SK-N-SH (cell line): Measurements from ENCODE around the gene PHF21B. TPM values are rescaled to one million over a fixed set of nuclear protein-coding genes. Genes with fewer than 3 reads are reported as not detected.

ENCODE experiments used
- CTCF ChIA-PET: fragments of 300-600, 350-600 bp; formaldehyde crosslinking; extraction: SDS; loops from one replicate; lab custom pipeline; 2021; lab: Yijun Ruan, JAX
- POLR2A ChIA-PET: fragments of 350-600 bp; sonication (Branson Sonifier 250); formaldehyde crosslinking; extraction: SDS; loops from one replicate; lab custom pipeline; 2020; ENCODE audit warnings: antibody characterized with exemption, inconsistent platforms; lab: Yijun Ruan, JAX
- DNase-seq: peaks from one replicate; pipeline ENCODE4 v3.0.0; 2012
- H2AFZ ChIP-seq: fragments of 200-600 bp; sonication (generic); 2 replicates; pipeline ENCODE4 v1.8.1; 2016; ENCODE audit warnings: antibody characterized with exemption, mild to moderate bottlenecking, low read depth
- H3F3A ChIP-seq: fragments of 200-600 bp; sonication (generic); replicated peaks from 2 replicates; pipeline ENCODE3; 2016; ENCODE audit warnings: antibody characterized with exemption, mild to moderate bottlenecking; ENCODE audit not compliant: insufficient read depth
- H3K27ac ChIP-seq, 2 experiments: fragments of 200-500 bp in 1 of 2; fragments of 200-600 bp in 1 of 2; sonication (Bioruptor generic) in 1 of 2; sonication (generic), shearing (Covaris generic) in 1 of 2; 2 replicates each; pipeline versions ENCODE4 v1.5.1 to v1.6.1; 2014 to 2016; ENCODE audit warnings: low read depth in 2 of 2, inconsistent platforms in 1 of 2, low read length in 1 of 2, mild to moderate bottlenecking in 1 of 2, mixed read lengths in 1 of 2
- H3K27me3 ChIP-seq: fragments of 200-600 bp; sonication (generic), shearing (Covaris generic); 2 replicates; pipeline ENCODE4 v1.6.1; 2016; ENCODE audit warnings: mixed run types; ENCODE audit not compliant: insufficient read depth
- H3K36me3 ChIP-seq, 2 experiments: fragments of 200-500 bp in 1 of 2; fragments of 200-600 bp in 1 of 2; sonication (Bioruptor generic) in 1 of 2; sonication (generic) in 1 of 2; replicated peaks in 1 of 2; 2 replicates each; pipeline versions ENCODE3 to v1.5.1; 2014 to 2016; ENCODE audit warnings: low read length in 1 of 2, mild to moderate bottlenecking in 1 of 2; ENCODE audit not compliant: insufficient read depth in 2 of 2, control insufficient read depth in 1 of 2
- H3K4me1 ChIP-seq, 2 experiments: fragments of 200-500 bp in 1 of 2; fragments of 200-600 bp in 1 of 2; sonication (Bioruptor generic) in 1 of 2; sonication (generic), shearing (Covaris generic) in 1 of 2; 2 replicates each; pipeline versions ENCODE4 v1.5.1 to v1.6.1; 2014 to 2016; ENCODE audit warnings: low read depth in 1 of 2, low read length in 1 of 2, mixed run types in 1 of 2; ENCODE audit not compliant: insufficient read depth in 2 of 2, control insufficient read depth in 1 of 2
- H3K4me2 ChIP-seq: fragments of 200-600 bp; sonication (generic), shearing (Covaris generic); 2 replicates; pipeline ENCODE4 v1.6.1; 2017; ENCODE audit warnings: mixed run types
- H3K4me3 ChIP-seq, 2 experiments: fragments of 200-500 bp in 1 of 2; fragments of 200-600 bp in 1 of 2; sonication (Bioruptor generic) in 1 of 2; sonication (generic), shearing (Covaris generic) in 1 of 2; 2 replicates each; pipeline versions ENCODE4 v1.5.1 to v1.8.1; 2014 to 2016; ENCODE audit warnings: low read depth in 2 of 2, inconsistent platforms in 1 of 2, low read length in 1 of 2, mild to moderate bottlenecking in 1 of 2, mixed read lengths in 1 of 2, moderate library complexity in 1 of 2
- H3K79me2 ChIP-seq: fragments of 200-600 bp; sonication (generic); 2 replicates; pipeline ENCODE4 v1.8.1; 2017; ENCODE audit warnings: mild to moderate bottlenecking; ENCODE audit not compliant: insufficient read depth
- H3K9ac ChIP-seq: fragments of 200-600 bp; sonication (generic); 2 replicates; pipeline ENCODE4 v1.6.1; 2017; ENCODE audit warnings: mixed run types
- H3K9me2 ChIP-seq: fragments of 200-600 bp; sonication (generic); 2 replicates; pipeline ENCODE4 v1.6.1; 2017; ENCODE audit warnings: mixed run types
- H3K9me3 ChIP-seq: fragments of 200-600 bp; sonication (generic); 2 replicates; pipeline ENCODE4 v1.6.1; 2017; ENCODE audit warnings: mixed run types, mild to moderate bottlenecking, moderate library complexity
- H4K20me1 ChIP-seq: fragments of 200-600 bp; sonication (generic); 2 replicates; pipeline ENCODE4 v1.6.1; 2017; ENCODE audit warnings: mild to moderate bottlenecking, mixed run types; ENCODE audit not compliant: insufficient read depth
- CHD2 ChIP-seq: fragments of 150-350 bp; IDR thresholded peaks from 2 replicates; pipeline ENCODE4 v1.6.1; 2018; ENCODE audit warnings: low read length; ENCODE audit not compliant: partially characterized antibody
- ELF1 ChIP-seq: IDR thresholded peaks from 2 replicates; pipeline ENCODE4 v1.4.0; 2012
- EP300 ChIP-seq, 2 experiments: IDR thresholded peaks; 2 replicates each; pipeline versions ENCODE4 v1.4.0 to v1.6.1; 2012; ENCODE audit warnings: borderline replicate concordance in 1 of 2, low read depth in 1 of 2, low read length in 1 of 2
- FOSL2 ChIP-seq: IDR thresholded peaks from 2 replicates; pipeline ENCODE4 v1.4.0; 2012; ENCODE audit warnings: low read depth, mild to moderate bottlenecking, moderate library complexity, borderline replicate concordance
- JUND ChIP-seq: IDR thresholded peaks from 2 replicates; pipeline ENCODE4 v1.4.0; 2012
- NFIC ChIP-seq: IDR thresholded peaks from 2 replicates; pipeline ENCODE4 v1.4.0; 2012; ENCODE audit warnings: borderline replicate concordance
- POLR2AphosphoS5 ChIP-seq: IDR thresholded peaks from 2 replicates; pipeline ENCODE4 v1.6.1; 2012; ENCODE audit warnings: low read depth, low read length
- RAD21 ChIP-seq: IDR thresholded peaks from 2 replicates; pipeline ENCODE4 v1.6.1; 2012; ENCODE audit warnings: mild to moderate bottlenecking, low read length
- RCOR1 ChIP-seq: fragments of 150-350 bp; IDR thresholded peaks from 2 replicates; pipeline ENCODE4 v1.6.1; 2017; ENCODE audit warnings: antibody characterized with exemption, low read length
- RFX5 ChIP-seq: IDR thresholded peaks from 2 replicates; pipeline ENCODE4 v1.6.1; 2012; ENCODE audit warnings: mild to moderate bottlenecking, improper control_type of control experiment, low read length
- SMC3 ChIP-seq: IDR thresholded peaks from 2 replicates; pipeline ENCODE4 v1.6.1; 2012; ENCODE audit warnings: low read depth, low read length, improper control_type of control experiment
- TAF1 ChIP-seq: IDR thresholded peaks from 2 replicates; pipeline ENCODE4 v1.6.1; 2012; ENCODE audit warnings: low read depth, mild to moderate bottlenecking, low read length, moderate library complexity, borderline replicate concordance
- TCF12 ChIP-seq: IDR thresholded peaks from 2 replicates; pipeline ENCODE4 v1.4.0; 2012
- TEAD4 ChIP-seq: IDR thresholded peaks from 2 replicates; pipeline ENCODE4 v1.4.0; 2012; ENCODE audit warnings: mild to moderate bottlenecking, borderline replicate concordance; ENCODE audit not compliant: insufficient read depth
- YY1 ChIP-seq: IDR thresholded peaks from 2 replicates; pipeline ENCODE4 v1.4.0; 2012; ENCODE audit warnings: low read depth, mild to moderate bottlenecking
- WGBS: methylation state at CpG from one replicate; pipeline ENCODE4 v1.1.6; 2017; ENCODE audit warnings: low lambda C conversion rate; 5-methylcytosine and 5-hydroxymethylcytosine counted together
- polyA plus RNA-seq, 3 experiments: library from polyadenylated mRNA; depleted of rRNA; stranded (reverse); fragments of >200 nt; gene quantifications; 2 replicates each; pipeline ENCODE4 v1.2.3, GENCODE V29; 2012
- TF ChIP-seq, protein P1 (sequence below): fragments of 200-600 bp; sonication (generic); IDR thresholded peaks from 2 replicates; pipeline ENCODE4 v1.6.1; 2017; ENCODE audit warnings: antibody characterized with exemption, mild to moderate bottlenecking, moderate library complexity
- TF ChIP-seq, protein P2 (sequence below): IDR thresholded peaks from 2 replicates; pipeline ENCODE4; 2012
- TF ChIP-seq, protein P3 (sequence below): IDR thresholded peaks from 2 replicates; pipeline ENCODE4 v1.4.0; 2012; ENCODE audit warnings: low read depth
- TF ChIP-seq, protein P4 (sequence below): IDR thresholded peaks from 2 replicates; pipeline ENCODE4 v1.6.1; 2012; ENCODE audit warnings: mild to moderate bottlenecking, low read depth, low read length, moderate library complexity
- TF ChIP-seq, protein P5 (sequence below): fragments of 150-350 bp; IDR thresholded peaks from 2 replicates; pipeline ENCODE4 v1.6.1; 2016; ENCODE audit warnings: mild to moderate bottlenecking, low read depth, low read length

Gene PHF21B
- polyA plus RNA-seq, 1 of the 3 experiments (the other 2 are of a cell fraction): 0.76 TPM

DNA sequence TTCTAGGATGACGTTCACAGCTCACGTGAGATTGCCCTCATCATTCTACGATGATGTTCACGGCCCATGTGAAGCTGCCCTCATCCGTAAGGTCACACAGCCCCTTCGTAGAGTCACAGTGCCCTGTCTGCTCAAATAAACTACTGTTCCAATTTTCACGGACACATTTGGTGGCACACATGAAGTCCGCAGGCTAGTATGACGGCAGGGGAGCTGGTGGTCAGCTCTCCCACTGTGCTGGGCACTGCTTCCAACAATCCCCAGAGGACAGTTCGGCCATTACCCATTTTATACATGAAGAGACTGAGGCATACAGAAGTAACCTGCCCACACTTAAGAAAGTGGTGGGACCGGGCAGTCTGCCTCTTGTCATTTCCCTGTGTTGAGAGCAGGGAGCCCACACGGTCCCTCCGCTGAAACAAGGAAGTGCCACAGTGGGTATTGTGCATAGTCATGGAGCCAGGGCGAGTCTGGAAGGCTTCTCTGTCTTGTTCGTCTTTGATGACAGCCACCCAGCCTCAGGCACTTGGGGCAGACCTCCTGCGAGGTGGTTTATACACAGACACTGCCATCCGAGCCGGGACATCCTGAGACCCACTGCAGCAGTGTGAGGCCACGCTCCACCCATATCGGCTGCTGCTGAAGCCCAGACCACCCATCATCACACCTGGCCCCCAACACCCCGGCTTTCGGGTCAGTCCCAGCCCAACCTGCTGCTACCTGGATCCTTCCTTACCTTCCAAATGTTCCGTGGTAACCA, 114.3 kb downstream of the PHF21B start:
- Histone ChIP-seq H3F3A (no peaks in the 10 kb centered on the region), H3K4me2 (no peak overlapping the region), H3K27ac (no peak overlapping the region), H3K9ac (no peak overlapping the region), H3K36me3 (no peaks in the 10 kb centered on the region), H3K4me3 (no peak overlapping the region), H3K9me3 (no peaks in the 10 kb centered on the region), H2AFZ (no peak overlapping the region), H4K20me1 (no peaks in the 10 kb centered on the region), H3K4me1 (no peaks in the 10 kb centered on the region), H3K9me2 (no peaks in the 10 kb centered on the region), H3K27me3 (no peaks in the 10 kb centered on the region), H3K79me2 (no peaks in the 10 kb centered on the region)
- POLR2A ChIA-PET: no interaction called here
- 51% methylated on average over 13 of the region's 23 CpGs for WGBS
- DNase-seq: no peak
- CTCF ChIA-PET: no interaction called here
- TF ChIP-seq TAF1 (no peak), CHD2 (no peak), TEAD4 (no peak), SMC3 (no peak), EP300 (IDR thresholded peaks at IDR 0.05; ENCODE audit: borderline replicate concordance in 1 of 2, low read depth in 1 of 2, low read length in 1 of 2) (no peak), FOSL2 (no peak), RFX5 (no peak), ELF1 (no peak), JUND (no peak), TCF12 (no peak)
- TF ChIP-seq, protein P1, sequence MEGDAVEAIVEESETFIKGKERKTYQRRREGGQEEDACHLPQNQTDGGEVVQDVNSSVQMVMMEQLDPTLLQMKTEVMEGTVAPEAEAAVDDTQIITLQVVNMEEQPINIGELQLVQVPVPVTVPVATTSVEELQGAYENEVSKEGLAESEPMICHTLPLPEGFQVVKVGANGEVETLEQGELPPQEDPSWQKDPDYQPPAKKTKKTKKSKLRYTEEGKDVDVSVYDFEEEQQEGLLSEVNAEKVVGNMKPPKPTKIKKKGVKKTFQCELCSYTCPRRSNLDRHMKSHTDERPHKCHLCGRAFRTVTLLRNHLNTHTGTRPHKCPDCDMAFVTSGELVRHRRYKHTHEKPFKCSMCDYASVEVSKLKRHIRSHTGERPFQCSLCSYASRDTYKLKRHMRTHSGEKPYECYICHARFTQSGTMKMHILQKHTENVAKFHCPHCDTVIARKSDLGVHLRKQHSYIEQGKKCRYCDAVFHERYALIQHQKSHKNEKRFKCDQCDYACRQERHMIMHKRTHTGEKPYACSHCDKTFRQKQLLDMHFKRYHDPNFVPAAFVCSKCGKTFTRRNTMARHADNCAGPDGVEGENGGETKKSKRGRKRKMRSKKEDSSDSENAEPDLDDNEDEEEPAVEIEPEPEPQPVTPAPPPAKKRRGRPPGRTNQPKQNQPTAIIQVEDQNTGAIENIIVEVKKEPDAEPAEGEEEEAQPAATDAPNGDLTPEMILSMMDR: no peak
- TF ChIP-seq, protein P2, sequence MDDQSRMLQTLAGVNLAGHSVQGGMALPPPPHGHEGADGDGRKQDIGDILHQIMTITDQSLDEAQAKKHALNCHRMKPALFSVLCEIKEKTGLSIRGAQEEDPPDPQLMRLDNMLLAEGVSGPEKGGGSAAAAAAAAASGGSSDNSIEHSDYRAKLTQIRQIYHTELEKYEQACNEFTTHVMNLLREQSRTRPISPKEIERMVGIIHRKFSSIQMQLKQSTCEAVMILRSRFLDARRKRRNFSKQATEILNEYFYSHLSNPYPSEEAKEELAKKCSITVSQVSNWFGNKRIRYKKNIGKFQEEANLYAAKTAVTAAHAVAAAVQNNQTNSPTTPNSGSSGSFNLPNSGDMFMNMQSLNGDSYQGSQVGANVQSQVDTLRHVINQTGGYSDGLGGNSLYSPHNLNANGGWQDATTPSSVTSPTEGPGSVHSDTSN: no peak
- TF ChIP-seq, protein P3, sequence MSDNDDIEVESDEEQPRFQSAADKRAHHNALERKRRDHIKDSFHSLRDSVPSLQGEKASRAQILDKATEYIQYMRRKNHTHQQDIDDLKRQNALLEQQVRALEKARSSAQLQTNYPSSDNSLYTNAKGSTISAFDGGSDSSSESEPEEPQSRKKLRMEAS: no peak

DNA sequence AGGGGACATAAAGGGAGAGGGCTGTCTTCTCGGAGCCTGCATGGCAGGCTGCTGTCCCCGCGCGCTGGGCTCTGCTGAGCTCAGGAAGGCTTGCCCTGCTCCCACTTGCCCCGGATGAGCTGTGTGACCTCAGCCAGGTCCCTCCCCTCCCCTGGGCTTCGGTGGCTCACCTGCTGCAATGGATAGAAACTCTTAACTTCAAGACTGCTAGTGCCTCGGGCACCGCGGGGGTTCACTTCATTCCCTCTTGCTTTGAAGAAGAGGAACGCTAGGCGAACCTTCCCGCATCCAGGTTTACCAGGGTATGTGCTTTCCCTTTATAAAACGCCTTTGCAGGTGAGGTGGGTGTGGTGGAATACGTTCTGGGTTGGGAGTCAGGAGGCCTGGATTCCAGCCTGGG, 115.0 kb downstream of the PHF21B start:
- Histone ChIP-seq H3K4me1 (no peaks in the 10 kb centered on the region), H3F3A (no peaks in the 10 kb centered on the region), H3K27me3 (no peaks in the 10 kb centered on the region), H3K36me3 (no peaks in the 10 kb centered on the region), H3K9ac (no peak overlapping the region), H2AFZ (no peak overlapping the region), H3K9me3 (no peaks in the 10 kb centered on the region), H3K4me2 (no peak overlapping the region), H3K9me2 (no peaks in the 10 kb centered on the region), H4K20me1 (no peaks in the 10 kb centered on the region), H3K79me2 (no peaks in the 10 kb centered on the region), H3K4me3 (no peak overlapping the region), H3K27ac (no peak overlapping the region)
- TF ChIP-seq POLR2AphosphoS5 (no peak), JUND (no peak), YY1 (no peak), RCOR1 (no peak), RAD21 (no peak), NFIC (no peak), TCF12 (no peak)
- TF ChIP-seq, protein P4, sequence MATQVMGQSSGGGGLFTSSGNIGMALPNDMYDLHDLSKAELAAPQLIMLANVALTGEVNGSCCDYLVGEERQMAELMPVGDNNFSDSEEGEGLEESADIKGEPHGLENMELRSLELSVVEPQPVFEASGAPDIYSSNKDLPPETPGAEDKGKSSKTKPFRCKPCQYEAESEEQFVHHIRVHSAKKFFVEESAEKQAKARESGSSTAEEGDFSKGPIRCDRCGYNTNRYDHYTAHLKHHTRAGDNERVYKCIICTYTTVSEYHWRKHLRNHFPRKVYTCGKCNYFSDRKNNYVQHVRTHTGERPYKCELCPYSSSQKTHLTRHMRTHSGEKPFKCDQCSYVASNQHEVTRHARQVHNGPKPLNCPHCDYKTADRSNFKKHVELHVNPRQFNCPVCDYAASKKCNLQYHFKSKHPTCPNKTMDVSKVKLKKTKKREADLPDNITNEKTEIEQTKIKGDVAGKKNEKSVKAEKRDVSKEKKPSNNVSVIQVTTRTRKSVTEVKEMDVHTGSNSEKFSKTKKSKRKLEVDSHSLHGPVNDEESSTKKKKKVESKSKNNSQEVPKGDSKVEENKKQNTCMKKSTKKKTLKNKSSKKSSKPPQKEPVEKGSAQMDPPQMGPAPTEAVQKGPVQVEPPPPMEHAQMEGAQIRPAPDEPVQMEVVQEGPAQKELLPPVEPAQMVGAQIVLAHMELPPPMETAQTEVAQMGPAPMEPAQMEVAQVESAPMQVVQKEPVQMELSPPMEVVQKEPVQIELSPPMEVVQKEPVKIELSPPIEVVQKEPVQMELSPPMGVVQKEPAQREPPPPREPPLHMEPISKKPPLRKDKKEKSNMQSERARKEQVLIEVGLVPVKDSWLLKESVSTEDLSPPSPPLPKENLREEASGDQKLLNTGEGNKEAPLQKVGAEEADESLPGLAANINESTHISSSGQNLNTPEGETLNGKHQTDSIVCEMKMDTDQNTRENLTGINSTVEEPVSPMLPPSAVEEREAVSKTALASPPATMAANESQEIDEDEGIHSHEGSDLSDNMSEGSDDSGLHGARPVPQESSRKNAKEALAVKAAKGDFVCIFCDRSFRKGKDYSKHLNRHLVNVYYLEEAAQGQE: no peak
- TF ChIP-seq, protein P5, sequence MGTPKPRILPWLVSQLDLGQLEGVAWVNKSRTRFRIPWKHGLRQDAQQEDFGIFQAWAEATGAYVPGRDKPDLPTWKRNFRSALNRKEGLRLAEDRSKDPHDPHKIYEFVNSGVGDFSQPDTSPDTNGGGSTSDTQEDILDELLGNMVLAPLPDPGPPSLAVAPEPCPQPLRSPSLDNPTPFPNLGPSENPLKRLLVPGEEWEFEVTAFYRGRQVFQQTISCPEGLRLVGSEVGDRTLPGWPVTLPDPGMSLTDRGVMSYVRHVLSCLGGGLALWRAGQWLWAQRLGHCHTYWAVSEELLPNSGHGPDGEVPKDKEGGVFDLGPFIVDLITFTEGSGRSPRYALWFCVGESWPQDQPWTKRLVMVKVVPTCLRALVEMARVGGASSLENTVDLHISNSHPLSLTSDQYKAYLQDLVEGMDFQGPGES: no peak
- TF ChIP-seq, protein P2: no peak
- ChIA-PET CTCF (no interaction called here), POLR2A (no interaction called here)
- 37% methylated on average over 6 of the region's 14 CpGs for WGBS
- no peak for DNase-seq
